SKM-1 treated with dmso at 0.1 percent for 144 hours (cell line): ENCODE measurements around the gene ZFAND2B.
"Not testable (repeated sequence)": the region's sequence is repeated elsewhere in the genome, so short reads cannot be mapped to it uniquely, and the experiment has no call there.

Experiments
- DNase-seq: peaks from one replicate; lab custom pipeline; 2025; ENCODE audit not compliant: unreplicated experiment; lab: John Stamatoyannopoulos, UW

ZFAND2B gene

DNA sequence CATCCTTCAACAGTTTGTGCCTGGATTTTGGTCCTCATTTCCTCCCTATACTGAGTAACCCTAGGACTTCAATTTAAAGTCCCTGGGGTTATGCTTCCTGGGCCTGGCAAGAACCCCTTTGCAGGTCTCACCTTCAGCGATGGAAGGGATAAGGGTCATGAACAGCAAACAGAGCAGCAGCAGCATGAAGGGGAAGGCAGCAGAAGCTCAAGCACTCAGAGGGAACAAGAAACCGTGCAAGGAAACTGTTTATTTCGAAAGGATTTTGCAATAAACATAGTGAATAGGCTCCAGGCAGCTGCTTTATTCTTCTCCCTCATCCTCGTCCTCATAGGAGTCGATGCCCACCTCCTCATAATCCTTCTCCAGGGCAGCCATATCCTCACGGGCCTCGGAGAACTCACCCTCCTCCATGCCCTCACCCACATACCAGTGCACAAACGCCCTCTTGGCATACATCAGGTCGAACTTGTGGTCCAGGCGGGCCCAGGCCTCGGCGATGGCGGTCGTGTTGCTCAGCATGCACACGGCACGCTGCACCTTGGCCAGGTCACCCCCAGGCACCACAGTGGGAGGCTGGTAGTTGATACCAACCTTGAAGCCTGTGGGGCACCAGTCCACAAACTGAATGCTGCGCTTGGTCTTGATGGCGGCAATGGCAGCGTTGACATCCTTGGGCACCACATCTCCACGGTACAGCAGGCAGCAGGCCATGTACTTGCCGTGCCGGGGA lies 43.6 kb downstream of the ZFAND2B start:
- no peak for DNase-seq

DNA sequence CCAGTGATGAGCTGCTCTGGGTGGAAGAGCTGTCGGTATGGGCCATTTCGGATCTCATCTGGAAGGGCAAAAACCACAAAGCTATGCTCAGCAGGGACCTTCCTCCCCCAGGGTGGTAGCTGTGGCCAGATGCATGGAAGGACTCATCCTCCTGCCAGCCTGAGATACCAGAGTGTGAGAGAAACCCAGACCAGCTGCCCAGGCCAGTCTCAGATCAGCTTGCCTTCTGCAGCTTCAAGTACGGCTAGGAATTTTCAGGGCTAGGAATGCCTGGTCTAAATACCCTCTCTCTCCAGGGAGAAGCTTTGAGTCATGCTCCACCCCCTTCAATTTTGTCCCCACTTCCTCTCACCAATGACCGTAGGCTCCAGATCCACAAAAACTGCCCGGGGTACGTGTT lies 45.1 kb downstream of the ZFAND2B start:
- no peak for DNase-seq

DNA sequence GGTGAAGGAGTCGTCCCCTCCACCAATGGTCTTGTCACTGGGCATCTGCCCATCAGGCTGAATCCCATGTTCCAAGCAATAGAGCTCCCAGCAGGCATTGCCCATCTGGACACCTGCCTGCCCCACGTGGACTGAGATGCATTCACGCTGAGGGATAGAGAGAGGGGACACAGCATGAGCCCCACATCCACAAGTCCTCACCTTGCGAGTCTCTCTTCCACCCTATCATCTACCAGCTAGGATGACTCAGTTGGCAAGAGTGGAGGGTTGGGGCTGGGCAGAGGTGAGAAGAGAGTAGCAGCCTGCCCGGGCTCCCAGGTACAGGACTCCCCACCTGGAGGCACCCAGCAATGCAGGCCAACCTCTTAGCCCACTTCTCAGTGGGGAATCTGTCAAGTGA lies 45.5 kb downstream of the ZFAND2B start:
- DNase-seq, result no peak

GRCh38 chr2:219252570-219252899 lies 46.0 kb downstream of the ZFAND2B start:
- DNase-seq, result no peak

- peak; percentile 58 for DNase-seq
These were observed 46.5 kb downstream of the ZFAND2B start, which contains the start of gene TUBA4B for GRCh38 chr2:219252900-219253752. Gene TUBA4B, plus strand, starts transcription at chr2:219253243. Its CDS starts 165 bp downstream, at chr2:219253408.

DNA sequence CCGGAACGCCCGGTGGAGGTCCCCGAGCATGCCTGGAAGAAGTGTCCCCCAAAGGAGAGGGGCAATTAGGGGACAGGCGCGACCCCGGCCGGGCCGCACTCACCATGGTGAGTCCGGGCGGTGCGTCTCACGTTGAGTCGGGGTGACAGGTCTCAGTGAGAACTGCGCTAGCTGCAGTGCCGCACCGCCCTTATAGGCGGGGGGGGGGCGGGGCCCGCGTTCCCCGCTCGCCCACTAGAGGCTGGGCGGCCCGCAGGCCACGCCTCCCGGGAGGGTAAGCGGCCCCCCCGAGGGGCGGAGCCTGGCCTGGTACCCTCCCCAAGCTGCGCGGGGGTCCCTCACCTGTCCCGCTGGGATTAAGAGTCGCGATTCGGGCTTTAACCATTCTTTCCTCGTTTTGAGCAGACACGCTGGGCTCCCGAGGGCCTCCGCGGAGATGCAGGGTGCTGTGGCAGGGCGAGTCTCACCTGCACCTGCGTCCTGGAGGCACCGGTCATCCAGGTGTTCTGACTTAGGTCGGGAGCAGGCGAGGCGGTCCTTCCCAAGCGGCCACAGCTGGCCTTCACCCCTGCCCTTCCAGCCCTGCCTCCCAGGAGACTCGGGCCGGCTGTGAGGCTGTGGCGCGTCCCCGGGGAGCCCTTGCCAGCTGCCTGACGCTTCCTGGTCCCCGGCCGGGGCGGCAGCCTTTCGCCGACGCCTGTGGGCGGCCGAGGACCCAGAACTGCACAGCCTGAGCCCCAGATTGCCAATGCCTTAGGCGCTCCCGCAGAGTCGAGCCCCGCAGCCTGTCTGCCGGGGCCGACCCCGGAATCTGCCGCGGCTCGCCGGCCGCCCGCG lies 47.4 kb downstream of the ZFAND2B start, which contains the start of gene TUBA4A:
Gene TUBA4A, minus strand, starts transcription at position 166 of the 837 bp plus-strand sequence. Its CDS starts 60 bp downstream, at position 106.
- peak; percentile 64 for DNase-seq

DNA sequence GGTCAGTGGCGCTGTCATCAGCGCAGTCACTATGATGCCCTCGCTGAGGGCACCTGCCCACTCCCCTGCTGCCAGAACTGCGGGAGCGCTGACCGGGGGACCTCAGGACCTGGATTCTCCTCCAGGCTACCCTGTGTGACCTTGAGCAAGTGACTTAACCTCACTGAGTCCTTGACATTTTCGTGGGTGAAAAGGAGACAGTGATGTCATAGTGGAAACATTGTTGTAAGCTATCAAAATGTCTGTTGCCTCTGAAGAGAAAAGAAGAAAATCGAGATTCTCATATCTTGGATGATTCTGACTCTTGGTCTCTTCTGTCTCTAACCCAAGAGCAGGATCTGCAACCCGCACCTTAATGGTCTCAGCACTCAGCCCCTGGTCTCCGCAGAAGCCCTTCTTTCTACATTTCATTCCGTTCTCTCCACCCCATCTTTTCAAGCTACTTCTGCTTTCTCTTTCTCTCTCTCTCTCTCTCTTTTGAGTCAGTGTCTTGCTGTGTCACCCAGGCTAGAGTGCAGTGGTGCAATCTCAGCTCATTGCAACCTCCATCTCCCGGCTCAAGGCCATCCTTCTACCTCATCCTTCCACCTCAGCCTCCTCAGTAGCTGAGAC lies 48.1 kb downstream of the ZFAND2B start:
- peak; percentile 83 for DNase-seq

DNA sequence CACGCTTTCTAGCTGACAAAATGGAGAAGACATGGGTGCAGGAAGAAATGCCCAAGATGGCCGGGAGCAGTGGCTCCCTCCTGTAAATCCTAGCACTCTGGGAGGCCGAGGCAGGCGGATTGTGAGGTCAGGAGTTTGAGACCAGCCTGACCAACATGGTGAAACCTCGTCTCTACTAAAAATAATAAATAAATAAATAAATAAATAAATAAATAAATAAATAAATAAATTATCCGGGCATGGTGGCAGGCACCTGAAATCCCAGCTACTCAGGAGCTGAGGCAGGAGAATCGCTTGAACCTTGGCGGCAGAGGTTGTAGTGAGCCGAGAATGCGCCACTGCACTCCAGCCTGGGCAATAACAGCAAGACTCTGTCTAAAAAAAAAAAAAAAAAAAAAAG lies 52.4 kb downstream of the ZFAND2B start:
- not testable (repeated sequence) for DNase-seq
